K562 (cell line): ENCODE measurements around the gene IL17RC. TPM values are rescaled to one million over a fixed set of nuclear protein-coding genes. Genes with fewer than 3 reads are reported as not detected.
A peak's percentile ranks its signal among the peaks of the same experiment; 100 is the strongest.

ENCODE experiments used
- ATAC-seq: fragments of 200-7000 bp; cut with Tn5 transposase; 3 replicates; pipeline ENCODE4 v1.9.1; 2020; ENCODE audit warnings: moderate library complexity
- BruUV-seq: library from RNA; stranded (reverse); fragments of 400-500 nt; replicated peaks from 2 replicates; lab custom pipeline; 2021; lab: Mats Ljungman, UMichigan
- CTCF ChIA-PET: fragments of 300-600 bp; formaldehyde crosslinking; extraction: SDS; loops from one replicate; lab custom pipeline; 2021; ENCODE audit warnings: low intra/inter-chr PET ratio; lab: Yijun Ruan, JAX
- POLR2A ChIA-PET: fragments of 300-600, 350-650 bp; sonication (Branson Sonifier 250); formaldehyde crosslinking; extraction: SDS; loops from one replicate; lab custom pipeline; 2021; ENCODE audit warnings: antibody characterized with exemption, inconsistent platforms; lab: Yijun Ruan, JAX
- DNase-seq, 4 experiments: peaks; one replicate each; pipeline versions ENCODE4 v3.0.0 to v3.0.0-alpha.2; 2011 to 2018; ENCODE audit warnings: low spot score in 3 of 4, mixed read lengths in 3 of 4; ENCODE audit errors: extremely low read depth in 1 of 4
- FAIRE-seq: peaks from 2 replicates; lab custom pipeline; 2011; peaks lifted over from hg19 to GRCh38; lab: Jason Lieb, UNC
- H2AFZ ChIP-seq: 2 replicates; pipeline ENCODE4 v1.6.0; 2011; ENCODE audit warnings: low read depth, low read length, control low read depth, inconsistent platforms
- H3K27ac ChIP-seq: fragments of 200-600 bp; 3 replicates; pipeline ENCODE4 v1.8.0; 2011; ENCODE audit warnings: low read depth, mild to moderate bottlenecking, control low read depth, inconsistent platforms, low read length, moderate library complexity, mixed read lengths; ENCODE audit errors: extremely low read depth
- H3K27me3 ChIP-seq, 2 experiments: fragments of 300-600 bp in 1 of 2; 2 replicates in 1 of 2; 3 replicates in 1 of 2; pipeline versions ENCODE4 v1.6.0 to v1.8.0; 2011; ENCODE audit warnings: inconsistent platforms in 2 of 2, low read length in 2 of 2, mild to moderate bottlenecking in 1 of 2, mixed read lengths in 1 of 2, moderate library complexity in 1 of 2; ENCODE audit not compliant: control insufficient read depth in 2 of 2, insufficient read depth in 2 of 2
- H3K36me3 ChIP-seq: fragments of 300-600 bp; 3 replicates; pipeline ENCODE4 v1.8.0; 2011; ENCODE audit warnings: mild to moderate bottlenecking, low read length, inconsistent platforms; ENCODE audit not compliant: control insufficient read depth, insufficient read depth
- H3K4me1 ChIP-seq, 2 experiments: fragments of 200-600 bp in 1 of 2; replicated peaks in 1 of 2; 2 replicates in 1 of 2; 3 replicates in 1 of 2; pipeline versions ENCODE4 v1.5.1 to v1.8.0; 2011; ENCODE audit warnings: inconsistent platforms in 2 of 2, low read length in 2 of 2, mild to moderate bottlenecking in 1 of 2, mixed read lengths in 1 of 2, moderate library complexity in 1 of 2; ENCODE audit not compliant: control insufficient read depth in 2 of 2, insufficient read depth in 2 of 2
- H3K4me2 ChIP-seq: 2 replicates; pipeline ENCODE4 v1.6.1; 2011; ENCODE audit warnings: low read length, control low read depth, inconsistent platforms, mixed read lengths; ENCODE audit not compliant: insufficient read depth
- H3K4me3 ChIP-seq: fragments of 200-600 bp; sonication (generic), shearing (Covaris generic); 2 replicates; pipeline ENCODE4 v1.5.1; 2016; ENCODE audit warnings: control low read depth, inconsistent platforms
- H3K79me2 ChIP-seq: fragments of 200-600 bp; 3 replicates; pipeline ENCODE4 v1.8.0; 2011; ENCODE audit warnings: low read length, inconsistent platforms; ENCODE audit not compliant: control insufficient read depth, insufficient read depth
- H3K9ac ChIP-seq, 2 experiments: 2 replicates each; pipeline versions ENCODE4 v1.6.0 to v1.6.1; 2011; ENCODE audit warnings: low read depth in 2 of 2, low read length in 2 of 2, control low read depth in 1 of 2, inconsistent platforms in 1 of 2, mild to moderate bottlenecking in 1 of 2, mixed read lengths in 1 of 2; ENCODE audit not compliant: insufficient read depth in 1 of 2
- H3K9me1 ChIP-seq: one replicate; pipeline ENCODE4 v1.6.0; 2011; ENCODE audit warnings: inconsistent platforms, mild to moderate bottlenecking, low read length, moderate library complexity; ENCODE audit not compliant: control insufficient read depth, insufficient read depth
- H3K9me3 ChIP-seq: replicated peaks from 2 replicates; pipeline ENCODE4 v1.5.1; 2011; ENCODE audit warnings: low read depth, low read length, inconsistent platforms; ENCODE audit not compliant: control insufficient read depth, insufficient read depth
- H4K20me1 ChIP-seq: replicated peaks from 2 replicates; pipeline ENCODE4 v1.6.1; 2011; ENCODE audit warnings: low read length, inconsistent platforms, mixed read lengths; ENCODE audit not compliant: control insufficient read depth, insufficient read depth
- BCOR ChIP-seq: fragments of 450-650 bp; IDR thresholded peaks from 2 replicates; pipeline ENCODE4 v1.6.1; 2016
- KLF1 ChIP-seq: fragments of 450-650 bp; IDR thresholded peaks from 2 replicates; pipeline ENCODE4 v1.6.1; 2016; ENCODE audit warnings: missing genetic modification characterization, missing compliant biosample characterization
- NFATC3 ChIP-seq: fragments of 450-650 bp; IDR thresholded peaks from 2 replicates; pipeline ENCODE4 v1.6.1; 2017; ENCODE audit warnings: mild to moderate bottlenecking
- RBM25 ChIP-seq: fragments of 200-400 bp; formaldehyde crosslinking; IDR thresholded peaks from 2 replicates; pipeline ENCODE4 v1.6.1; 2018; ENCODE audit warnings: low read length, low read depth, moderate library complexity; ENCODE audit not compliant: severe bottlenecking
- ZFX ChIP-seq: sonication (generic); formaldehyde crosslinking; IDR thresholded peaks from 2 replicates; pipeline ENCODE4 v1.8.0; 2022; ENCODE audit warnings: mild to moderate bottlenecking, missing genetic modification reagents, moderate library complexity
- WGBS: fragments of 100-300 bp; shearing (Covaris generic); methylation state at CpG from one replicate; pipeline ENCODE4 v1.1.6; 2016; ENCODE audit warnings: low coverage, mixed read lengths; ENCODE audit not compliant: insufficient coverage; ENCODE audit errors: missing lambda C conversion rate; 5-methylcytosine and 5-hydroxymethylcytosine counted together
- in situ Hi-C: fragments of 300-500 bp; cut with MboI; formaldehyde crosslinking; loops from 4 replicates; pipeline ENCODE4 v1.15.0; 2018; ENCODE audit warnings: inconsistent platforms, mixed read lengths
- intact Hi-C: fragments of 100-400 bp; cut with micrococcal nuclease; formaldehyde crosslinking; loops from 2 replicates; pipeline ENCODE4 v1.14.2; 2022
- polyA plus RNA-seq, 8 experiments: library from polyadenylated mRNA; depleted of rRNA in 4 of 8; stranded (reverse) in 5 of 8; unstranded in 3 of 8; fragments of >200 nt; fragmentation: Nextera tagmentation in 2 of 8; fragmentation: Illumina TruSeq in 1 of 8; extraction: Ambion mirVana in 2 of 8; extraction: Trizol in 1 of 8; gene quantifications; 2 replicates each; pipeline versions ENCODE4 v1.2.1 to v1.2.3, GENCODE V29; 2011 to 2014; ENCODE audit warnings: inconsistent platforms in 1 of 8, missing spikeins in 1 of 8
- total RNA-seq, 7 experiments: library from RNA; depleted of rRNA in 6 of 7; stranded (reverse); fragments of >200 nt in 6 of 7; fragmentation: Illumina TruSeq in 2 of 7; extraction: Trizol in 2 of 7; gene quantifications; 2 replicates each; pipeline versions ENCODE4 v1.2.1 to v1.2.3, GENCODE V29; 2011 to 2021; ENCODE audit warnings: low replicate concordance in 1 of 7
- TF ChIP-seq, protein P1 (sequence below): fragments of 250-450 bp; sonication (Bioruptor Pico); IDR thresholded peaks from 2 replicates; pipeline ENCODE4 v1.5.0; 2021

Gene IL17RC
- total and polyA plus RNA-seq, 9 of the 15 experiments (the other 6 are each of a cell fraction or from before 2014, with no cell fraction given): 0.15 to 11.4 (median 7.1) TPM; not detected in 1

DNA sequence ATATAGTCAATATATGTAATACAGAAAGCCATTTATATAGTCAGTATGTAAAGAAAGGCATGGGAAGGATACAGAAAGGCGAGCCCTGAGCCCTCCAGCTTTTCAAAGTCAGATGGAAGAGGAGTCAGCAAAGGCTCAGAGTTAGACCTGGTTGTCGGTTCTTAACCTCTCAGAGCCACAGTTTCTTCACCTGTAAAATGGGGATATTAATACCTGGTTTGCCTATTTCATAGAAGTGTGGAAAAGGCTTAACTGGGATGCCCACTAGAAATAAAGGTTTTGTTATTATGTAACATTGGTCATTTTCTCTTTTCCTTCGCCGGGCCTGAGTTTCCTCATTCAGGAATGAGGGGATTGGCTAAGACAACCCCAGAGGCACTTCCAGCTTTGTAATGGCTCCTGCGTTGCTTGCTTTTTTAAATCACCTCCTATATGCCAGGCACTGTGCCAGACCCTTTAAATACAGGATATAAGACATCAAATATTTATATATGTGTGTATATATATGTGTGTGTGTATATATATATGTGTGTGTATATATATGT, 19.1 kb downstream of the IL17RC start:
- no peak for FAIRE-seq
- H3K79me2 ChIP-seq: peaks cover 20% of the 10 kb centered on the region
- 0 out of 2 replicates have a peak, but pooled peaks cover 3% of the 10 kb centered on the region for H3K9me3 ChIP-seq
- ChIA-PET CTCF (no interaction called here), POLR2A (interaction anchor here (0.6 to 3.4 kb wide), 6 partner anchors 8 to 41 kb away, joined by 3 to 15 read pairs (median 4); no protein-coding TSS in a partner anchor)
- no peaks in the 10 kb centered on the region for H4K20me1 ChIP-seq
- H2AFZ ChIP-seq: no peak overlapping the region
- no peak overlapping the region for H3K4me3 ChIP-seq
- peaks cover 11 to 42% of the 10 kb centered on the region in 2 experiments; a peak in 4 of 5 replicates for H3K4me1 ChIP-seq
- no peak overlapping the region for H3K27ac ChIP-seq
- H3K27me3 ChIP-seq: no peaks in the 10 kb centered on the region
- H3K9me1 ChIP-seq: no peaks in the 10 kb centered on the region
- no peak overlapping the region; a peak in 1 of 4 replicates for H3K9ac ChIP-seq
- TF ChIP-seq, protein P1, sequence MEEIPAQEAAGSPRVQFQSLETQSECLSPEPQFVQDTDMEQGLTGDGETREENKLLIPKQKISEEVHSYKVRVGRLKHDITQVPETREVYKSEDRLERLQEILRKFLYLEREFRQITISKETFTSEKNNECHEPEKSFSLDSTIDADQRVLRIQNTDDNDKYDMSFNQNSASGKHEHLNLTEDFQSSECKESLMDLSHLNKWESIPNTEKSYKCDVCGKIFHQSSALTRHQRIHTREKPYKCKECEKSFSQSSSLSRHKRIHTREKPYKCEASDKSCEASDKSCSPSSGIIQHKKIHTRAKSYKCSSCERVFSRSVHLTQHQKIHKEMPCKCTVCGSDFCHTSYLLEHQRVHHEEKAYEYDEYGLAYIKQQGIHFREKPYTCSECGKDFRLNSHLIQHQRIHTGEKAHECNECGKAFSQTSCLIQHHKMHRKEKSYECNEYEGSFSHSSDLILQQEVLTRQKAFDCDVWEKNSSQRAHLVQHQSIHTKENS: no peak
- TF ChIP-seq BCOR (peak; percentile 58), RBM25 (peak; percentile 82), NFATC3 (no peak), ZFX (CRISPR knock-in tag) (no peak), KLF1 (tag) (no peak)
- in situ Hi-C loops: no loop called here
- DNase-seq: no peak
- no peak overlapping the region for H3K4me2 ChIP-seq
- no TSS peak for BruUV-seq
- no peak for ATAC-seq
- peaks cover 33% of the 10 kb centered on the region for H3K36me3 ChIP-seq
- 89% methylated on average over 5 of the region's 5 CpGs for WGBS
- intact Hi-C loops: loop anchor here (10.0 kb wide), 1 partner anchor 289 kb away; no protein-coding TSS in a partner anchor
